K562 (cell line): ENCODE data around the gene BIN1. TPM values are rescaled to one million over a fixed set of nuclear protein-coding genes. Genes with fewer than 3 reads are reported as not detected.

Experiments used
- ATAC-seq: fragments of 200-7000 bp; cut with Tn5 transposase; 3 replicates; pipeline ENCODE4 v1.9.1; 2020; ENCODE audit warnings: moderate library complexity
- BruUV-seq: library from RNA; stranded (reverse); fragments of 400-500 nt; replicated peaks from 2 replicates; lab custom pipeline; 2021; lab: Mats Ljungman, UMichigan
- CTCF ChIA-PET: fragments of 300-600 bp; formaldehyde crosslinking; extraction: SDS; loops from one replicate; lab custom pipeline; 2021; ENCODE audit warnings: low intra/inter-chr PET ratio; lab: Yijun Ruan, JAX
- POLR2A ChIA-PET: fragments of 300-600, 350-650 bp; sonication (Branson Sonifier 250); formaldehyde crosslinking; extraction: SDS; loops from one replicate; lab custom pipeline; 2021; ENCODE audit warnings: antibody characterized with exemption, inconsistent platforms; lab: Yijun Ruan, JAX
- DNase-seq, 4 experiments: peaks; one replicate each; pipeline versions ENCODE4 v3.0.0 to v3.0.0-alpha.2; 2011 to 2018; ENCODE audit warnings: low spot score in 3 of 4, mixed read lengths in 3 of 4; ENCODE audit errors: extremely low read depth in 1 of 4
- FAIRE-seq: peaks from 2 replicates; lab custom pipeline; 2011; peaks lifted over from hg19 to GRCh38; lab: Jason Lieb, UNC
- H2AFZ ChIP-seq: 2 replicates; pipeline ENCODE4 v1.6.0; 2011; ENCODE audit warnings: low read depth, low read length, control low read depth, inconsistent platforms
- H3K27ac ChIP-seq: fragments of 200-600 bp; 3 replicates; pipeline ENCODE4 v1.8.0; 2011; ENCODE audit warnings: low read depth, mild to moderate bottlenecking, control low read depth, inconsistent platforms, low read length, moderate library complexity, mixed read lengths; ENCODE audit errors: extremely low read depth
- H3K27me3 ChIP-seq, 2 experiments: fragments of 300-600 bp in 1 of 2; 2 replicates in 1 of 2; 3 replicates in 1 of 2; pipeline versions ENCODE4 v1.6.0 to v1.8.0; 2011; ENCODE audit warnings: inconsistent platforms in 2 of 2, low read length in 2 of 2, mild to moderate bottlenecking in 1 of 2, mixed read lengths in 1 of 2, moderate library complexity in 1 of 2; ENCODE audit not compliant: control insufficient read depth in 2 of 2, insufficient read depth in 2 of 2
- H3K36me3 ChIP-seq: fragments of 300-600 bp; 3 replicates; pipeline ENCODE4 v1.8.0; 2011; ENCODE audit warnings: mild to moderate bottlenecking, low read length, inconsistent platforms; ENCODE audit not compliant: control insufficient read depth, insufficient read depth
- H3K4me1 ChIP-seq, 2 experiments: fragments of 200-600 bp in 1 of 2; replicated peaks in 1 of 2; 2 replicates in 1 of 2; 3 replicates in 1 of 2; pipeline versions ENCODE4 v1.5.1 to v1.8.0; 2011; ENCODE audit warnings: inconsistent platforms in 2 of 2, low read length in 2 of 2, mild to moderate bottlenecking in 1 of 2, mixed read lengths in 1 of 2, moderate library complexity in 1 of 2; ENCODE audit not compliant: control insufficient read depth in 2 of 2, insufficient read depth in 2 of 2
- H3K4me2 ChIP-seq: 2 replicates; pipeline ENCODE4 v1.6.1; 2011; ENCODE audit warnings: low read length, control low read depth, inconsistent platforms, mixed read lengths; ENCODE audit not compliant: insufficient read depth
- H3K4me3 ChIP-seq: fragments of 200-600 bp; sonication (generic), shearing (Covaris generic); 2 replicates; pipeline ENCODE4 v1.5.1; 2016; ENCODE audit warnings: control low read depth, inconsistent platforms
- H3K79me2 ChIP-seq: fragments of 200-600 bp; 3 replicates; pipeline ENCODE4 v1.8.0; 2011; ENCODE audit warnings: low read length, inconsistent platforms; ENCODE audit not compliant: control insufficient read depth, insufficient read depth
- H3K9ac ChIP-seq, 2 experiments: 2 replicates each; pipeline versions ENCODE4 v1.6.0 to v1.6.1; 2011; ENCODE audit warnings: low read depth in 2 of 2, low read length in 2 of 2, control low read depth in 1 of 2, inconsistent platforms in 1 of 2, mild to moderate bottlenecking in 1 of 2, mixed read lengths in 1 of 2; ENCODE audit not compliant: insufficient read depth in 1 of 2
- H3K9me1 ChIP-seq: one replicate; pipeline ENCODE4 v1.6.0; 2011; ENCODE audit warnings: inconsistent platforms, mild to moderate bottlenecking, low read length, moderate library complexity; ENCODE audit not compliant: control insufficient read depth, insufficient read depth
- H3K9me3 ChIP-seq: replicated peaks from 2 replicates; pipeline ENCODE4 v1.5.1; 2011; ENCODE audit warnings: low read depth, low read length, inconsistent platforms; ENCODE audit not compliant: control insufficient read depth, insufficient read depth
- H4K20me1 ChIP-seq: replicated peaks from 2 replicates; pipeline ENCODE4 v1.6.1; 2011; ENCODE audit warnings: low read length, inconsistent platforms, mixed read lengths; ENCODE audit not compliant: control insufficient read depth, insufficient read depth
- BMI1 ChIP-seq: fragments of 150-350 bp; IDR thresholded peaks from 2 replicates; pipeline ENCODE4 v1.6.1; 2014; ENCODE audit warnings: low read length
- CBFB ChIP-seq: sonication (generic); formaldehyde crosslinking; IDR thresholded peaks from 2 replicates; pipeline ENCODE4 v1.4.0; 2020; ENCODE audit warnings: mild to moderate bottlenecking, missing genetic modification reagents
- CHD2 ChIP-seq: IDR thresholded peaks from 2 replicates; pipeline ENCODE4 v1.6.1; 2011; ENCODE audit warnings: low read depth, low read length
- HLTF ChIP-seq: fragments of 450-650 bp; IDR thresholded peaks from 2 replicates; pipeline ENCODE4 v1.6.1; 2016
- HNRNPH1 ChIP-seq: fragments of 200-400 bp; formaldehyde crosslinking; optimal IDR thresholded peaks from 2 replicates; pipeline ENCODE3; 2017; ENCODE audit warnings: low read depth, mild to moderate bottlenecking, low read length, moderate library complexity
- KAT2B ChIP-seq: IDR thresholded peaks from one replicate; pipeline ENCODE4 v1.6.1; 2012; ENCODE audit warnings: low read depth, mild to moderate bottlenecking, control low read depth, inconsistent platforms, low read length, moderate library complexity
- PREB ChIP-seq: sonication (generic); formaldehyde crosslinking; IDR thresholded peaks from 2 replicates; pipeline ENCODE4 v1.8.1; 2023; ENCODE audit warnings: mild to moderate bottlenecking, missing genetic modification reagents
- SP2 ChIP-seq: IDR thresholded peaks from 2 replicates; pipeline ENCODE4 v1.6.1; 2011; ENCODE audit warnings: mild to moderate bottlenecking, low read depth, low read length, moderate library complexity; ENCODE audit not compliant: poor library complexity, severe bottlenecking; ENCODE audit errors: extremely low read depth
- SREBF1 ChIP-seq: fragments of 150-350 bp; IDR thresholded peaks from 2 replicates; pipeline ENCODE4 v1.6.1; 2014; ENCODE audit warnings: antibody characterized with exemption, low read depth, low read length, borderline replicate concordance
- STAG1 ChIP-seq: sonication (generic); formaldehyde crosslinking; IDR thresholded peaks from 2 replicates; pipeline ENCODE4 v1.5.0; 2020; ENCODE audit warnings: missing genetic modification reagents, borderline replicate concordance
- TBL1XR1 ChIP-seq, 2 experiments: IDR thresholded peaks; 2 replicates each; pipeline ENCODE4 v1.6.1; 2012; ENCODE audit warnings: improper control_type of control experiment in 2 of 2, low read length in 2 of 2, mild to moderate bottlenecking in 1 of 2
- TEAD1 ChIP-seq, 2 experiments: fragments of 450-650 bp in 1 of 2; sonication (generic) in 1 of 2; formaldehyde crosslinking; IDR thresholded peaks; 2 replicates each; pipeline versions ENCODE4 v1.4.0 to v1.8.0; 2020 to 2022; ENCODE audit warnings: mild to moderate bottlenecking in 2 of 2, missing genetic modification reagents in 1 of 2
- U2AF1 ChIP-seq: fragments of 200-400 bp; formaldehyde crosslinking; optimal IDR thresholded peaks from 2 replicates; pipeline ENCODE3; 2017; ENCODE audit warnings: mild to moderate bottlenecking, low read depth, low read length, moderate library complexity
- YBX1 ChIP-seq: fragments of 450-650 bp; IDR thresholded peaks from 2 replicates; pipeline ENCODE4 v1.7.1; 2016; ENCODE audit warnings: mild to moderate bottlenecking
- YY1 ChIP-seq, 3 experiments: IDR thresholded peaks; 2 replicates each; pipeline ENCODE4 v1.6.1; 2011; ENCODE audit warnings: low read length in 2 of 3, mild to moderate bottlenecking in 2 of 3, moderate library complexity in 2 of 3, borderline replicate concordance in 1 of 3, control low read depth in 1 of 3, low read depth in 1 of 3; ENCODE audit not compliant: insufficient read depth in 3 of 3, insufficient replicate concordance in 2 of 3, control insufficient read depth in 1 of 3, insufficient read length in 1 of 3; ENCODE audit errors: extremely low read depth in 1 of 3
- ZNF143 ChIP-seq: sonication (generic); formaldehyde crosslinking; IDR thresholded peaks from 2 replicates; pipeline ENCODE4 v1.9.0; 2022; ENCODE audit warnings: mild to moderate bottlenecking, missing genetic modification reagents
- ZNF408 ChIP-seq: fragments of 250-450 bp; sonication (Bioruptor Pico); IDR thresholded peaks from 2 replicates; pipeline ENCODE4 v1.4.0; 2020; ENCODE audit warnings: low read depth, mild to moderate bottlenecking, moderate library complexity
- WGBS: fragments of 100-300 bp; shearing (Covaris generic); methylation state at CpG from one replicate; pipeline ENCODE4 v1.1.6; 2016; ENCODE audit warnings: low coverage, mixed read lengths; ENCODE audit not compliant: insufficient coverage; ENCODE audit errors: missing lambda C conversion rate; 5-methylcytosine and 5-hydroxymethylcytosine counted together
- in situ Hi-C: fragments of 300-500 bp; cut with MboI; formaldehyde crosslinking; loops from 4 replicates; pipeline ENCODE4 v1.15.0; 2018; ENCODE audit warnings: inconsistent platforms, mixed read lengths
- intact Hi-C: fragments of 100-400 bp; cut with micrococcal nuclease; formaldehyde crosslinking; loops from 2 replicates; pipeline ENCODE4 v1.14.2; 2022
- polyA plus RNA-seq, 8 experiments: library from polyadenylated mRNA; depleted of rRNA in 4 of 8; stranded (reverse) in 5 of 8; unstranded in 3 of 8; fragments of >200 nt; fragmentation: Nextera tagmentation in 2 of 8; fragmentation: Illumina TruSeq in 1 of 8; extraction: Ambion mirVana in 2 of 8; extraction: Trizol in 1 of 8; gene quantifications; 2 replicates each; pipeline versions ENCODE4 v1.2.1 to v1.2.3, GENCODE V29; 2011 to 2014; ENCODE audit warnings: inconsistent platforms in 1 of 8, missing spikeins in 1 of 8
- total RNA-seq, 7 experiments: library from RNA; depleted of rRNA in 6 of 7; stranded (reverse); fragments of >200 nt in 6 of 7; fragmentation: Illumina TruSeq in 2 of 7; extraction: Trizol in 2 of 7; gene quantifications; 2 replicates each; pipeline versions ENCODE4 v1.2.1 to v1.2.3, GENCODE V29; 2011 to 2021; ENCODE audit warnings: low replicate concordance in 1 of 7
- TF ChIP-seq, protein P1 (sequence below): fragments of 450-650 bp; IDR thresholded peaks from 2 replicates; pipeline ENCODE4 v1.6.1; 2016; ENCODE audit warnings: low read depth, mild to moderate bottlenecking, moderate library complexity
- TF ChIP-seq, protein P2 (sequence below): fragments of 450-650 bp; IDR thresholded peaks from 2 replicates; pipeline ENCODE4 v1.6.1; 2016; ENCODE audit warnings: missing biosample characterization, missing genetic modification characterization

BIN1 gene
- total and polyA plus RNA-seq, 9 of the 15 experiments (the other 6 are each of a cell fraction or from before 2014, with no cell fraction given) = 0.04 to 2.8 (median 0.79) TPM; not detected in 1

DNA sequence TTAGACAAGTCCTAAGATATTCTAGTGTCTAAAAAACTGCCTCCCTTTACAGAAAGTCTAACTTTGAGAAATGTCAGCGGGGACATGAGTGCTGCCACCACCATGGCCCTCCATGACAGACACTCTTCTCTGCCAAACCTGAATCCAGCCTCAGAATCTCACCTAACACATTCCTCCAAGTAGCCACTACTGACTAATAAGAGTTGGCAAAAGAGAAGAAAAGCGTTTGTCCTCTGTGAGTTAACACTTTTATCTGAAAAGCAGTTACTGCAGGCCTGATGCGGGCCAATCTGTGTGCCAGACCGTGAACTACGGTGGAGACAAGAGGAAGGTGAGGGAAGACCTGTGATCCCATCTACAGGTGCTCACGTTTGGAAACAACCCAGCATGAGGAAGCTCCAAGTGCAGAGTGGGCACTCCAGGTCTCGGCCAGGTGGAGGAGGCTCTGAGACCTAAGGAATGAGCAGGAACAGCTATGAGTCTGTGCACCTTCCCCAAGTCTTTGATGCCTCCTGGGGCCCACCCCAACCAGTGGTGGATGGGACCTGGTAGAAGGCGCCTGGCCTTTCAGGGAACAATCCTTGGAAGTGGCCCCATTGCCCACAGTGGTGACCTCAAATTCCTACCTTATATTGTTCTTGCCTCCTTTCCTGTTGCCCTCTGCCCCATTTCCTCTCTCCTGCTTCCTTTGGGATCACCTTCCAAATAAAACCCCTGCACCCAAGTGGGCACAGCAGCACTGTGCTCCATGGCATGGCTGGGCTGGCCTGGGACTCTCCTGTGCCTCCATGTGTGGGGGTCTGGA is 91.6 kb downstream of the BIN1 start (continued):
- TF ChIP-seq STAG1 (no peak), TEAD1 (CRISPR knock-in tag; IDR thresholded peaks at IDR 0.05) (no peak), PREB (CRISPR knock-in tag) (no peak), CHD2 (no peak), YBX1 (no peak), HLTF (no peak), CBFB (no peak), BMI1 (no peak)
- TF ChIP-seq, protein P1, sequence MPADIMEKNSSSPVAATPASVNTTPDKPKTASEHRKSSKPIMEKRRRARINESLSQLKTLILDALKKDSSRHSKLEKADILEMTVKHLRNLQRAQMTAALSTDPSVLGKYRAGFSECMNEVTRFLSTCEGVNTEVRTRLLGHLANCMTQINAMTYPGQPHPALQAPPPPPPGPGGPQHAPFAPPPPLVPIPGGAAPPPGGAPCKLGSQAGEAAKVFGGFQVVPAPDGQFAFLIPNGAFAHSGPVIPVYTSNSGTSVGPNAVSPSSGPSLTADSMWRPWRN = no peak

DNA sequence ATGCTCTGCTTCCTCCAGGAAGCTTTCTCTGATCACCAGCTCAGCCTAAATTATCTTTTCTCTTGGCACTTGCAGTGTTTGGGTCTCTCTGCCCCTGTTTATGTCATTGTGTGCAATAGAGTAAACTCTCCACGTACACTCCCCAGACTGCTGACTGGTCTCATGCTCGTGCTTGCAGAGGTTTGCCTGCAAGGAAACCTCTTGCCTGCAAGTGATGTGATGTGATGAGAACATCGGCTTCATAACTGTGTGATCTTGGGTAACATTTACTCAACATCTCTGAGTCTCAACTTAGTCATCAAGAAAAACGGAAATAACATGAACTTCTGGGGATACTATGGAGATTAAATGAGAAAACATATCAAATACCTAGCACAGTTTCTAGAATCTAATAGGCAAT is 92.3 kb downstream of the BIN1 start:
- Histone ChIP-seq H3K4me2 (no peak overlapping the region), H3K79me2 (no peaks in the 10 kb centered on the region), H3K9me3 (no peaks in the 10 kb centered on the region), H3K27me3 (peaks cover 8 to 60% of the 10 kb centered on the region in 2 experiments; a peak in 3 of 5 replicates), H4K20me1 (no peaks in the 10 kb centered on the region), H3K9me1 (no peaks in the 10 kb centered on the region), H3K36me3 (no peaks in the 10 kb centered on the region), H3K27ac (no peak overlapping the region), H3K9ac (no peak overlapping the region), H2AFZ (no peak overlapping the region), H3K4me3 (no peak overlapping the region), H3K4me1 (no peaks in the 10 kb centered on the region)
- in situ Hi-C loops = no loop called here
- BruUV-seq = no TSS peak
- intact Hi-C loops = no loop called here
- POLR2A ChIA-PET = interaction anchor here (1.0 kb wide), 1 partner anchor 53 kb away, joined by 4 read pairs; no protein-coding TSS in a partner anchor
- 0% methylated on average over 4 of the region's 4 CpGs for WGBS
- ATAC-seq (no peak), DNase-seq (no peak), FAIRE-seq (no peak)
- CTCF ChIA-PET = no interaction called here
- TF ChIP-seq HNRNPH1 (no peak), U2AF1 (no peak), SP2 (no peak), SREBF1 (no peak), YY1 (IDR thresholded peaks at IDR 0.05; ENCODE audit: borderline replicate concordance in 1 of 3, control insufficient read depth in 1 of 3, extremely low read depth in 1 of 3, insufficient read depth in 3 of 3, insufficient read length in 1 of 3, insufficient replicate concordance in 2 of 3, low read depth in 1 of 3, low read length in 2 of 3) (no peak), ZNF408 (CRISPR knock-in tag) (no peak), ZNF143 (CRISPR knock-in tag) (no peak), KAT2B (no peak), TBL1XR1 (IDR thresholded peaks at IDR 0.05; ENCODE audit: low read length in 2 of 2) (no peak)
- TF ChIP-seq, protein P2, sequence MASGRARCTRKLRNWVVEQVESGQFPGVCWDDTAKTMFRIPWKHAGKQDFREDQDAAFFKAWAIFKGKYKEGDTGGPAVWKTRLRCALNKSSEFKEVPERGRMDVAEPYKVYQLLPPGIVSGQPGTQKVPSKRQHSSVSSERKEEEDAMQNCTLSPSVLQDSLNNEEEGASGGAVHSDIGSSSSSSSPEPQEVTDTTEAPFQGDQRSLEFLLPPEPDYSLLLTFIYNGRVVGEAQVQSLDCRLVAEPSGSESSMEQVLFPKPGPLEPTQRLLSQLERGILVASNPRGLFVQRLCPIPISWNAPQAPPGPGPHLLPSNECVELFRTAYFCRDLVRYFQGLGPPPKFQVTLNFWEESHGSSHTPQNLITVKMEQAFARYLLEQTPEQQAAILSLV (tag) = no peak
